Karpas-422 (cell line): Measurements from ENCODE around the gene SLAMF7. TPM values are rescaled to one million over a fixed set of nuclear protein-coding genes. Genes with fewer than 3 reads are reported as not detected.
"Not testable (repeated sequence)": the region's sequence is repeated elsewhere in the genome, so short reads cannot be mapped to it uniquely, and the experiment has no call there.

Experiments used
- DNase-seq: peaks from one replicate; pipeline ENCODE4 v3.0.0-alpha.2; 2015
- H2AFZ ChIP-seq: fragments of 200-600 bp; sonication (generic); 2 replicates; pipeline ENCODE4 v1.6.1; 2014; ENCODE audit warnings: antibody characterized with exemption, low read length, mixed read lengths
- H3K27ac ChIP-seq: fragments of 200-600 bp; sonication (generic); 2 replicates; pipeline ENCODE4 v1.5.1; 2014; ENCODE audit warnings: mild to moderate bottlenecking, low read length, moderate library complexity
- H3K27me3 ChIP-seq: fragments of 200-600 bp; sonication (generic); 2 replicates; pipeline ENCODE4 v1.6.1; 2014; ENCODE audit warnings: low read length, mixed read lengths
- H3K36me3 ChIP-seq: fragments of 200-600 bp; sonication (generic); 2 replicates; pipeline ENCODE4 v1.6.1; 2014; ENCODE audit warnings: low read length, mixed read lengths; ENCODE audit not compliant: insufficient read depth
- H3K4me1 ChIP-seq: fragments of 200-600 bp; sonication (generic); 2 replicates; pipeline ENCODE4 v1.6.1; 2014; ENCODE audit warnings: mild to moderate bottlenecking, low read length, mixed read lengths
- H3K4me2 ChIP-seq: fragments of 200-600 bp; sonication (generic); 2 replicates; pipeline ENCODE4 v1.6.1; 2014; ENCODE audit warnings: low read length, low read depth, mild to moderate bottlenecking; ENCODE audit not compliant: poor library complexity, severe bottlenecking
- H3K4me3 ChIP-seq: fragments of 200-600 bp; sonication (generic); 2 replicates; pipeline ENCODE4 v1.5.1; 2014; ENCODE audit warnings: mild to moderate bottlenecking, antibody characterized with exemption, low read length, mixed read lengths
- H3K79me2 ChIP-seq: fragments of 200-600 bp; sonication (generic); 2 replicates; pipeline ENCODE4 v1.6.1; 2014; ENCODE audit warnings: mild to moderate bottlenecking, low read length, mixed read lengths
- H3K9ac ChIP-seq: fragments of 200-600 bp; sonication (generic); 2 replicates; pipeline ENCODE4 v1.6.0; 2014; ENCODE audit warnings: low read length
- H3K9me2 ChIP-seq: fragments of 200-600 bp; sonication (generic), shearing (Covaris generic); replicated peaks from 2 replicates; pipeline ENCODE4 v1.6.0; 2014; ENCODE audit warnings: mild to moderate bottlenecking, low read length, moderate library complexity; ENCODE audit not compliant: insufficient read depth
- H3K9me3 ChIP-seq: fragments of 300-700, 200-600 bp; sonication (generic); 2 replicates; pipeline ENCODE4 v1.6.1; 2014; ENCODE audit warnings: low read length, mixed read lengths
- H4K20me1 ChIP-seq: fragments of 200-600 bp; sonication (generic); 2 replicates; pipeline ENCODE4 v1.6.1; 2014; ENCODE audit warnings: mild to moderate bottlenecking, antibody characterized with exemption, low read length, low read depth; ENCODE audit not compliant: insufficient read depth
- total RNA-seq: library from RNA; depleted of rRNA; stranded (reverse); fragments of >200 nt; shearing (Covaris generic); gene quantifications from 2 replicates; pipeline ENCODE4 v1.2.3, GENCODE V29; 2014; ENCODE audit warnings: low replicate concordance

SLAMF7 gene
- total RNA-seq, 1 experiment from 2014 or later, result 0.15 TPM

DNA sequence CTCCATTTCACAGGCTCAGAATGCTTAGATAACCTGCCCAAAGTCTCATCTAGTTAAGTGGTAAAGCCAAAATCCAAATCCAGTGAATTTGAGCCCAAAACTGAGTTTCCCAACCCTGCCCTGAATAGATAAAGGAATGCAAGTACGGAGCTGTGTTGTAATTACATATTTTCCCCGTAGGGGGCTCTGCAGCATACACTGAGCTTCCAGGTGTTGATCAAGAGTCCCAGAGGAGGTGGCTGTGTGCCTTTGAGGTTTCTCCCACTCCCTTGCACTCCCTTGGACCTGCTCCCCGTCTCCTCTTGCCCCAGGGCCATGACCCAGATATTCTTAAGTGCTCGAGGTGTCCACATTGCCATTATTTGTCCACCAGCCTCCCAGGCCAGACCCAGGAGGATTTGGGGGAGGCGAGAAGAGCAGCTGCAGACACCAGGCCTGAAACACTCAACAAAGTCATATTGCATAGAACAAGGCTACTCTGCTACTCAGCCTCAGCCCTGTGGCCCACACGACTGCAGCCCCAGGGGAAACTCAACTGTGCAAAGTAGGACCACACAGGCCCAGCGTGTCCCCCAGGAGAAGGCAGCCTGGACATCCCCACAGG lies 38.5 kb downstream of the SLAMF7 start:
- no peaks in the 10 kb centered on the region for H4K20me1 ChIP-seq
- no peak overlapping the region for H3K4me3 ChIP-seq
- H3K9me3 ChIP-seq, result no peaks in the 10 kb centered on the region
- no peaks in the 10 kb centered on the region for H3K79me2 ChIP-seq
- no peaks in the 10 kb centered on the region for H3K9me2 ChIP-seq
- no peak overlapping the region for H3K4me2 ChIP-seq
- peak; percentile 82 for DNase-seq
- no peaks in the 10 kb centered on the region for H3K36me3 ChIP-seq
- peaks cover 12% of the 10 kb centered on the region for H3K4me1 ChIP-seq
- no peak overlapping the region for H2AFZ ChIP-seq
- no peak overlapping the region for H3K27ac ChIP-seq
- H3K9ac ChIP-seq, result no peak overlapping the region
- no peaks in the 10 kb centered on the region for H3K27me3 ChIP-seq

DNA sequence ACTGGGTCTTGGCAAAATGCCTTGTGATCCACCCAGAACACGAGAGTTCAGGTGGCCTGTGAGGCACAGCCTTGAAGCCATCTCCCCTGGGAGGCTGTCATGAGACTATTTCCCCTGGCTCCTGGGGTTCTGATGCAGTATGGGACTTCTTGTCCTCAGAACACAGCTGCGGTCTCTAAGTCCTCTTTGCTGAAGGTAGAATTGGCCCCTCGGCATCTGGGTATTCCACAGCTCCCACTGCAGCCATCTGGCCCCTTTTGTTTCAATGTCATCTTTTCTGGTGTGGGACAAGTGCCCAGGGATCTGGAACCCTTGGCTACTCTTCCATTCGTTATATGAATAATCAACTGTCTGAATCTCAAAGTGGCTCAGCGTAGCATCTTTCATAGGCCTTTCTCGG lies 39.9 kb downstream of the SLAMF7 start:
- no peaks in the 10 kb centered on the region for H3K9me3 ChIP-seq
- DNase-seq, result no peak
- no peaks in the 10 kb centered on the region for H3K27me3 ChIP-seq

DNA sequence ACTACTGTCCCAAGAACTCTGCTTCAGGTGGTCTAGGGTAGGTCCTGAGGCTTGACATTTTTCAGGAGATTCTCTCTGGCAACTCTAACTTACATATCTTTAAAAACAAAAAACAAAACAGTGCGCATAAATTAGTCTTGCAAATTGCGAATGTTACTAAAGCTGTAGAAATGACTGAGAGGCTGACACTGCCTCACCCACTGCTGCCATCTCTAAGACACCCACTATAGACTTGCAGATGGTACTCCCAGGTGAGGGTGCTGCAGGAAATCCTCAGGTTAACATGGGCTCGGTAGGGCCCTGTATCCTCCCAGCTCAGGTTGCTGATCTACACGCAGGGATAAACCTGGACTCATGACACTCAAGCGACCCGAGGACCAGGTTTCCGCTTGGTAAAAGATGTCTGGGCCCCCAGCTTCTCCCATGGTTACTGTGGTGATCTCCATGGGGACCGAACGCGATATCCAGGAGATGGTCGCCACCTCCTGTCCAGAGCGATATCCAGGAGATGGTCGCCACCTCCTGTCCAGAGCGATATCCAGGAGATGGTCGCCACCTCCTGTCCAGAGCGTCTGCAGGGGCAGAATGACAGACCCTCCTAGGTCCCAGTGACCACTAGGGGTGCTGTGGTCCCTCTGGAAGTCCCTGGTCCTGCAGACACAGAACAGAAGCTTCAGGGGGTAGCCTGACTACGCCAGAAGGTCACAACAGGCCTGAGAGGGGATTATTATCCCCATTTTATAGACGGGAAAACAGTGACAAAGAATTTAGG lies 40.8 kb downstream of the SLAMF7 start:
- no peak overlapping the region for H2AFZ ChIP-seq
- no peak overlapping the region for H3K27ac ChIP-seq
- no peak overlapping the region for H3K4me3 ChIP-seq
- no peaks in the 10 kb centered on the region for H3K27me3 ChIP-seq
- peaks cover 12% of the 10 kb centered on the region for H3K4me1 ChIP-seq
- H3K9me3 ChIP-seq, result no peaks in the 10 kb centered on the region
- H3K79me2 ChIP-seq, result no peaks in the 10 kb centered on the region
- no peak overlapping the region for H3K4me2 ChIP-seq
- H3K9ac ChIP-seq, result no peak overlapping the region
- no peaks in the 10 kb centered on the region for H3K9me2 ChIP-seq
- no peaks in the 10 kb centered on the region for H3K36me3 ChIP-seq
- DNase-seq, result peak; percentile 73
- H4K20me1 ChIP-seq, result no peaks in the 10 kb centered on the region

More for the DNA sequence above, 39.9 kb downstream of the SLAMF7 start:
- peaks cover 12% of the 10 kb centered on the region for H3K4me1 ChIP-seq
- no peaks in the 10 kb centered on the region for H3K79me2 ChIP-seq
- H3K4me3 ChIP-seq, result no peak overlapping the region
- H3K36me3 ChIP-seq, result no peaks in the 10 kb centered on the region
- no peak overlapping the region for H3K4me2 ChIP-seq
- no peaks in the 10 kb centered on the region for H4K20me1 ChIP-seq
- no peak overlapping the region for H3K9ac ChIP-seq
- H3K27ac ChIP-seq, result no peak overlapping the region
- H2AFZ ChIP-seq, result no peak overlapping the region
- no peaks in the 10 kb centered on the region for H3K9me2 ChIP-seq

DNA sequence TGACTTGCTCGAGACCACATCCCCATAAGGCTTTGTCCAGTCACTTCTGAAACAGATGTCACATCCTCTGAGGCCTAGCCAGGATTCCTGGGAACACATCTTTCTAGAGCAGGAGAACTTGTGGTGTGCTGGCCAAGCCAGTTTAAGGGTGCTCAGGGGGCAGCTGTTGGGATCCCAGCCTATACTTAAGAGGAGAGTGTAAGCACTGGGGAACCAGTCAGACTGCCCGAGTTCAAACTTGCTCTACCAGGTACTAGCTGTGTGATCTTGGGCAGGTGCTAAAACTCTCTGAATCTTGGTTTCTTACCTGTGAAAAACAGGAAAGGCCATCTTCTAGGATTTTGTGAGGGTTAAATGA lies 41.3 kb downstream of the SLAMF7 start:
- H3K9me2 ChIP-seq, result no peaks in the 10 kb centered on the region
- H3K4me3 ChIP-seq, result no peak overlapping the region
- H3K9me3 ChIP-seq, result no peaks in the 10 kb centered on the region
- H3K9ac ChIP-seq, result no peak overlapping the region
- H3K4me2 ChIP-seq, result no peak overlapping the region
- H3K27ac ChIP-seq, result no peak overlapping the region
- H3K27me3 ChIP-seq, result no peaks in the 10 kb centered on the region
- no peaks in the 10 kb centered on the region for H3K36me3 ChIP-seq
- no peaks in the 10 kb centered on the region for H4K20me1 ChIP-seq
- DNase-seq, result no peak
- H2AFZ ChIP-seq, result no peak overlapping the region
- H3K79me2 ChIP-seq, result no peaks in the 10 kb centered on the region
- H3K4me1 ChIP-seq, result peaks cover 12% of the 10 kb centered on the region

DNA sequence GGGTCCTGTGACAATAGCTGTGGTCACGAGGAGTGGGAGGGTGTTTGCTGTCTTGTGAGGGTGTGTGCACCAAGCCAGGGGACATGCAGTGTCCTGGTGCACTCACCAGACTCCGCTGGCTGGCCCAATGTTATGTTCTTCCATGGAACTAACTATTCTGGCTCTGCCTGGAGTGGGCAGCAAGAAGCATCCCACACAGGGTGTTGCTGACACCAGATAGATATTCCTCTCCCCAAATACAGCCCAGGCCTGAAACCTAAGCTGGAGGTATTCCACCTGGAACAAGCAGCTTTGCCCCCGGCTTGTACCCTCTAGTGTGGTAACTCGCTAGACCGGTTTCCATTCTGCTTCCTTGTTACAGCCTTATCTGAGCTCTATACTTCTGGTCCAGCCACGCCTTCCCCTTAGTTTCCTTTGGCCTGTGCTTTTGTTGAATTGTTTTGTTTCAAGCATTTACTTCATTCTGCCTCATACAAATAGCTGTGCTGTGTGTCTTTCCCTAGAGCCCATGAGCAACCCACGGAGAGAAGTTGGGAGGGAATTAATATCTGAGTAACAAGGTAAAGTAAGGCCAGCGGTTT lies 42.2 kb downstream of the SLAMF7 start:
- Histone ChIP-seq H3K9ac (no peak overlapping the region), H3K27ac (no peak overlapping the region), H3K79me2 (no peaks in the 10 kb centered on the region), H2AFZ (no peak overlapping the region), H3K4me3 (no peak overlapping the region), H4K20me1 (no peaks in the 10 kb centered on the region), H3K4me1 (peaks cover 3% of the 10 kb centered on the region), H3K27me3 (no peaks in the 10 kb centered on the region), H3K4me2 (no peak overlapping the region), H3K9me2 (no peaks in the 10 kb centered on the region), H3K9me3 (no peaks in the 10 kb centered on the region), H3K36me3 (no peaks in the 10 kb centered on the region)
- no peak for DNase-seq

DNA sequence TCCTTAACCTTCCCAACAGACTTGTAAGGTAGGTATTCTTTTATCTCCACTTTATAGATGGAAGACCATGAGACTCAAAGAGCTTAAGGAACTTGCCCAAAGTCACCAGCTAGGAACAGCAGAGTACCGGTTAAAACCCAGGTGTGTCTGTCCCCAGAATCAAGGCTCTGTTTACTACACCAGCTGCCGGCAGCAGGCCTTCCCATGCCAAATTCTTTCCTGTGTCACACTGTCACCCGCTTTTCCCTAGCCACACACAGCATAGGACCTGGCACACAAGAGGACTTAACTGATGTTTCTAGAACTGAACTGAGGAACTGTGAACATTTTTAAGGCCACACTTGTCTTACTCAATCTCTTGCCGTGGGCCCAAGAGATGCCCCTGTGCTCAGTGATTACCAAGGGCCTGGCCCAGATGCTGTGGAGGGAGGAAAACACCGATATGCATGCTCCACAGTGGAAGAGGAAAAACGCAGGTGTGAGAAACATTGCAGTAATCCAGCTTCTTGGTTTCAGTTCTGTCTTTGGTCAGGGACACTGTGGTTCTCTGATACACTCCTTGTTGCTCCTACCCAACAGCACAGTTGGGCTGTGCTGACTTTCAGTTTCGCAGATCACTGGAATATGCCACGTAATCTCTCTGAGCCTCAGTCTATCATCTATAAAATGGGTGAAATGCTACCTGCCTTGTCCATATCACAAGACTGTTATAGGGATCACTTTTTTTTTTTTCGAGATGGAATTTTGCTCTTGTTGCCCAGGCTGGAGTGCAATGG lies 43.1 kb downstream of the SLAMF7 start:
- H2AFZ ChIP-seq, result no peak overlapping the region
- H3K9me3 ChIP-seq, result no peaks in the 10 kb centered on the region
- no peak overlapping the region for H3K4me3 ChIP-seq
- no peaks in the 10 kb centered on the region for H3K36me3 ChIP-seq
- H3K27ac ChIP-seq, result no peak overlapping the region
- no peaks in the 10 kb centered on the region for H3K9me2 ChIP-seq
- H3K79me2 ChIP-seq, result no peaks in the 10 kb centered on the region
- no peaks in the 10 kb centered on the region for H3K27me3 ChIP-seq
- no peaks in the 10 kb centered on the region for H4K20me1 ChIP-seq
- peak overlapping the region; percentile 23 for H3K4me2 ChIP-seq
- no peaks in the 10 kb centered on the region; the same call in 1 of the 2 replicates for H3K4me1 ChIP-seq
- no peak for DNase-seq
- H3K9ac ChIP-seq, result no peak overlapping the region

DNA sequence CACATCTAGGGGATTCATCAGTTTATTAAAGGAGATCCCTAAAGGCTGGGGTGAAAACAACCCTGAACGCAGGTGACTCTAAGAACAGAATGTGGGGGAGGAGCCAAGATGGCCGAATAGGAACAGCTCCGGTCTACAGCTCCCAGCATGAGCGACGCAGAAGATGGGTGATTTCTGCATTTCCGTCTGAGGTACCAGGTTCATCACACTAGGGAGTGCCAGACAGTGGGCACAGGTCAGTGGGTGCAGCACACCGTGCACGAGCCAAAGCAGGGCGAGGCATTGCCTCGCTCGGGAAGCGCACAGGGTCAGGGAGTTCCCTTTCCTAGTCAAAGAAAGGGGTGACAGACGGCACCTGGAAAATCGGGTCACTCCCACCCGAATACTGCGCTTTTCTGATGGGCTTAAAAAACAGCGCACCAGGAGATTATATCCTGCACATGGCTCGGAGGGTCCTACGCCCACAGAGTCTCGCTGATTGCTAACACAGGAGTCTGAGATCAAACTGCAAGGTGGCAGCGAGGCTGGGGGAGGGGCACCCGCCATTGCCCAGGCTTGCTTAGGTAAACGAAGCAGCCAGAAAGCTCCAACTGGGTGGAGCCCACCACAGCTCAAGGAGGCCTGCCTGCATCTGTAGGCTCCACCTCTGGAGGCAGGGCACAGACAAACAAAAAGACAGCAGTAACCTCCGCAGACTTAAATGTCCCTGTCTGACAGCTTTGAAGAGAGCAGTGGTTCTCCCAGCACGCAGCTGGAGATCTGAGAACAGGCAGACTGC lies 44.1 kb downstream of the SLAMF7 start:
- not testable (repeated sequence) for DNase-seq, H4K20me1 ChIP-seq, H2AFZ ChIP-seq, H3K79me2 ChIP-seq, H3K9ac ChIP-seq, H3K36me3 ChIP-seq, H3K9me2 ChIP-seq, H3K4me1 ChIP-seq, H3K4me3 ChIP-seq, H3K9me3 ChIP-seq, H3K27ac ChIP-seq, H3K27me3 ChIP-seq, H3K4me2 ChIP-seq
